HepG2 (cell line): ENCODE results near the gene TMCC1. TPM values are rescaled to one million over a fixed set of nuclear protein-coding genes. Genes with fewer than 3 reads are reported as not detected.
A peak's percentile ranks its signal among the peaks of the same experiment; 100 is the strongest.

Source experiments
- AKNA ChIP-seq: sonication (generic); formaldehyde crosslinking; IDR thresholded peaks from 2 replicates; pipeline ENCODE4 v1.4.0; 2020; ENCODE audit warnings: missing genetic modification reagents, borderline replicate concordance
- BCL6 ChIP-seq: IDR thresholded peaks from 2 replicates; pipeline ENCODE4 v1.6.1; 2016; ENCODE audit warnings: missing genetic modification reagents, missing compliant biosample characterization
- BRD4 ChIP-seq: sonication (generic); formaldehyde crosslinking; IDR thresholded peaks from 2 replicates; pipeline ENCODE4 v1.4.0; 2020; ENCODE audit warnings: missing genetic modification reagents
- CREM ChIP-seq, 2 experiments: sonication (generic) in 1 of 2; formaldehyde crosslinking in 1 of 2; IDR thresholded peaks; 2 replicates each; pipeline versions ENCODE4 v1.4.0 to v1.6.1; 2016 to 2020; ENCODE audit warnings: antibody characterized with exemption in 1 of 2, mild to moderate bottlenecking in 1 of 2, missing genetic modification reagents in 1 of 2
- EZH2 ChIP-seq: conservative IDR thresholded peaks from 2 replicates; pipeline ENCODE4 v1.6.1; 2012; ENCODE audit warnings: mild to moderate bottlenecking, low read depth, low read length, moderate library complexity
- FOSL2 ChIP-seq: sonication (generic); formaldehyde crosslinking; IDR thresholded peaks from 2 replicates; pipeline ENCODE4 v1.4.0; 2020; ENCODE audit warnings: missing genetic modification reagents
- HDAC1 ChIP-seq: sonication (generic); formaldehyde crosslinking; IDR thresholded peaks from 2 replicates; pipeline ENCODE4 v1.5.1; 2020; ENCODE audit warnings: mild to moderate bottlenecking, missing genetic modification reagents
- NR3C1 ChIP-seq: sonication (generic); formaldehyde crosslinking; IDR thresholded peaks from 2 replicates; pipeline ENCODE4 v1.4.0; 2020; ENCODE audit warnings: missing genetic modification reagents
- RELA ChIP-seq: sonication (generic); formaldehyde crosslinking; IDR thresholded peaks from 2 replicates; pipeline ENCODE4 v1.4.0; 2020; ENCODE audit warnings: missing genetic modification reagents
- SPEN ChIP-seq: sonication (generic); formaldehyde crosslinking; IDR thresholded peaks from 2 replicates; pipeline ENCODE4 v1.5.1; 2020; ENCODE audit warnings: low read depth, mild to moderate bottlenecking, missing genetic modification reagents
- ZNF124 ChIP-seq: sonication (generic); formaldehyde crosslinking; IDR thresholded peaks from 2 replicates; pipeline ENCODE4 v1.4.0; 2020; ENCODE audit warnings: missing genetic modification reagents
- ZNF564 ChIP-seq: sonication (generic); formaldehyde crosslinking; IDR thresholded peaks from 2 replicates; pipeline ENCODE4 v1.8.1; 2023; ENCODE audit warnings: mild to moderate bottlenecking, missing genetic modification reagents
- ZNF607 ChIP-seq: sonication (generic); formaldehyde crosslinking; IDR thresholded peaks from 2 replicates; pipeline ENCODE4 v1.5.1; 2020; ENCODE audit warnings: missing genetic modification reagents, mild to moderate bottlenecking, borderline replicate concordance
- ZNF724P ChIP-seq: sonication (generic); formaldehyde crosslinking; IDR thresholded peaks from 2 replicates; pipeline ENCODE4 v1.8.0; 2022; ENCODE audit warnings: missing genetic modification reagents, borderline replicate concordance
- ZZZ3 ChIP-seq: sonication (generic); formaldehyde crosslinking; IDR thresholded peaks from 2 replicates; pipeline ENCODE4 v1.4.0; 2020; ENCODE audit warnings: missing genetic modification reagents, mild to moderate bottlenecking, borderline replicate concordance
- polyA plus RNA-seq, 8 experiments: library from polyadenylated mRNA; depleted of rRNA in 3 of 8; stranded (reverse) in 7 of 8; unstranded in 1 of 8; fragments of >200 nt; fragmentation: Illumina TruSeq in 4 of 8; extraction: Trizol in 4 of 8; gene quantifications; 2 replicates each; pipeline versions ENCODE4 v1.2.1 to v1.2.3, GENCODE V29; 2011 to 2016; ENCODE audit warnings: low read depth in 4 of 8, missing spikeins in 1 of 8, mixed read lengths in 1 of 8; ENCODE audit not compliant: insufficient read depth in 1 of 8
- total RNA-seq, 5 experiments: library from RNA; depleted of rRNA; stranded (reverse); fragments of >200 nt; fragmentation: Illumina TruSeq; extraction: Trizol; gene quantifications; 2 replicates each; pipeline ENCODE4 v1.2.3, GENCODE V29; 2016; ENCODE audit warnings: low read depth in 1 of 5
- TF ChIP-seq, protein P1 (sequence below): sonication (generic); formaldehyde crosslinking; conservative IDR thresholded peaks from 2 replicates; pipeline ENCODE4 v1.4.0; 2020; ENCODE audit warnings: mild to moderate bottlenecking, missing genetic modification reagents, moderate library complexity
- TF ChIP-seq, protein P2 (sequence below): IDR thresholded peaks from 2 replicates; pipeline ENCODE4 v1.6.1; 2016
- TF ChIP-seq, protein P3 (sequence below): sonication (generic); formaldehyde crosslinking; IDR thresholded peaks from 2 replicates; pipeline ENCODE4 v1.4.0; 2020; ENCODE audit warnings: mild to moderate bottlenecking, missing genetic modification reagents

Gene TMCC1
- total and polyA plus RNA-seq, 2 of the 13 experiments (the other 11 are each of a cell fraction or from before 2014, with no cell fraction given) = 12.1 to 264 TPM

DNA sequence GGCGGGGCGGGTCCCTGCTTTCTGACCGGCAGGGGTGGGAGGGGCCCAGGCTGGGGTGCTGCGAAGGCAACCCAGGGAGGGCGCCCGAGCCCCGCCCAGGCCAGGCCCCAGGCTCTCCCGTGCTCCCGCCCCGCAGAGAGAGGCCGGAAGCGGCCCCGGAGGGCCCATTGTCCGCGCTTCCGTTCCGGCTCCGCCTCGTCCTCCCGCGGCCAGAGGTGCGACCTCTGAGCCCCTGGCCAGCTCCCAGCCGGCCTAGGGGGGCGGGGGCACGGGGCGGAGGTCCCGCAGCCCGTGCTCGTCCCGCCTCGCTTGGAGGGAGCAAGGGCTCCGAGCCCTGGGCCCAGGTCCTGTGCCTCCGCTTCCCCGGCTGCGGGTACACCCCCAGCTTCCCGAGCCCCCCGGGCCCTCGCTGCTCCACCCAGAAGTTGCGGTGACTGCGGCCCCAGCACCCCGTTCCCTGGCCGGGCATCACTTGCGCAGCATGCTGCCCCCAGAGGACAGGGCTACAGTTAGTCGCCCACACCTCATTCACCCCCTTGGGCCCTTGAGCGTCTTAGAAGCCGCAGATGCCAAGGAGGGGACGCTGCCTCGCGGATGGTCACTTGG, 266.7 kb downstream of the TMCC1 start (continued):
- TF ChIP-seq ZNF124 (CRISPR knock-in tag) (peak; percentile 74; the same call in 1 of the 2 replicates), ZNF724P (CRISPR knock-in tag) (peak; percentile 85; the same call in 1 of the 2 replicates), EZH2 (no peak), ZZZ3 (CRISPR knock-in tag) (peak; percentile 28; the same call in 1 of the 2 replicates), SPEN (CRISPR knock-in tag) (peak; percentile 91), HDAC1 (CRISPR knock-in tag) (peak; percentile 70), BRD4 (CRISPR knock-in tag) (peak; percentile 74; the same call in 1 of the 2 replicates), ZNF607 (CRISPR knock-in tag) (peak; percentile 92; the same call in 1 of the 2 replicates), CREM (IDR thresholded peaks at IDR 0.05) (no peak), CREM (CRISPR knock-in tag; IDR thresholded peaks at IDR 0.05) (no peak), AKNA (CRISPR knock-in tag) (no peak), RELA (CRISPR knock-in tag) (peak; percentile 77; the same call in 1 of the 2 replicates), ZNF564 (CRISPR knock-in tag) (peak; percentile 76), NR3C1 (CRISPR knock-in tag) (no peak), BCL6 (CRISPR knock-in tag) (peak; percentile 62; the same call in 1 of the 2 replicates), FOSL2 (CRISPR knock-in tag) (peak; percentile 62)
- TF ChIP-seq, protein P1, sequence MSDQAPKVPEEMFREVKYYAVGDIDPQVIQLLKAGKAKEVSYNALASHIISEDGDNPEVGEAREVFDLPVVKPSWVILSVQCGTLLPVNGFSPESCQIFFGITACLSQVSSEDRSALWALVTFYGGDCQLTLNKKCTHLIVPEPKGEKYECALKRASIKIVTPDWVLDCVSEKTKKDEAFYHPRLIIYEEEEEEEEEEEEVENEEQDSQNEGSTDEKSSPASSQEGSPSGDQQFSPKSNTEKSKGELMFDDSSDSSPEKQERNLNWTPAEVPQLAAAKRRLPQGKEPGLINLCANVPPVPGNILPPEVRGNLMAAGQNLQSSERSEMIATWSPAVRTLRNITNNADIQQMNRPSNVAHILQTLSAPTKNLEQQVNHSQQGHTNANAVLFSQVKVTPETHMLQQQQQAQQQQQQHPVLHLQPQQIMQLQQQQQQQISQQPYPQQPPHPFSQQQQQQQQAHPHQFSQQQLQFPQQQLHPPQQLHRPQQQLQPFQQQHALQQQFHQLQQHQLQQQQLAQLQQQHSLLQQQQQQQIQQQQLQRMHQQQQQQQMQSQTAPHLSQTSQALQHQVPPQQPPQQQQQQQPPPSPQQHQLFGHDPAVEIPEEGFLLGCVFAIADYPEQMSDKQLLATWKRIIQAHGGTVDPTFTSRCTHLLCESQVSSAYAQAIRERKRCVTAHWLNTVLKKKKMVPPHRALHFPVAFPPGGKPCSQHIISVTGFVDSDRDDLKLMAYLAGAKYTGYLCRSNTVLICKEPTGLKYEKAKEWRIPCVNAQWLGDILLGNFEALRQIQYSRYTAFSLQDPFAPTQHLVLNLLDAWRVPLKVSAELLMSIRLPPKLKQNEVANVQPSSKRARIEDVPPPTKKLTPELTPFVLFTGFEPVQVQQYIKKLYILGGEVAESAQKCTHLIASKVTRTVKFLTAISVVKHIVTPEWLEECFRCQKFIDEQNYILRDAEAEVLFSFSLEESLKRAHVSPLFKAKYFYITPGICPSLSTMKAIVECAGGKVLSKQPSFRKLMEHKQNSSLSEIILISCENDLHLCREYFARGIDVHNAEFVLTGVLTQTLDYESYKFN (CRISPR knock-in tag) = peak; percentile 88
- TF ChIP-seq, protein P2, sequence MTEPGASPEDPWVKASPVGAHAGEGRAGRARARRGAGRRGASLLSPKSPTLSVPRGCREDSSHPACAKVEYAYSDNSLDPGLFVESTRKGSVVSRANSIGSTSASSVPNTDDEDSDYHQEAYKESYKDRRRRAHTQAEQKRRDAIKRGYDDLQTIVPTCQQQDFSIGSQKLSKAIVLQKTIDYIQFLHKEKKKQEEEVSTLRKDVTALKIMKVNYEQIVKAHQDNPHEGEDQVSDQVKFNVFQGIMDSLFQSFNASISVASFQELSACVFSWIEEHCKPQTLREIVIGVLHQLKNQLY (CRISPR knock-in tag) = peak; percentile 49
- TF ChIP-seq, protein P3, sequence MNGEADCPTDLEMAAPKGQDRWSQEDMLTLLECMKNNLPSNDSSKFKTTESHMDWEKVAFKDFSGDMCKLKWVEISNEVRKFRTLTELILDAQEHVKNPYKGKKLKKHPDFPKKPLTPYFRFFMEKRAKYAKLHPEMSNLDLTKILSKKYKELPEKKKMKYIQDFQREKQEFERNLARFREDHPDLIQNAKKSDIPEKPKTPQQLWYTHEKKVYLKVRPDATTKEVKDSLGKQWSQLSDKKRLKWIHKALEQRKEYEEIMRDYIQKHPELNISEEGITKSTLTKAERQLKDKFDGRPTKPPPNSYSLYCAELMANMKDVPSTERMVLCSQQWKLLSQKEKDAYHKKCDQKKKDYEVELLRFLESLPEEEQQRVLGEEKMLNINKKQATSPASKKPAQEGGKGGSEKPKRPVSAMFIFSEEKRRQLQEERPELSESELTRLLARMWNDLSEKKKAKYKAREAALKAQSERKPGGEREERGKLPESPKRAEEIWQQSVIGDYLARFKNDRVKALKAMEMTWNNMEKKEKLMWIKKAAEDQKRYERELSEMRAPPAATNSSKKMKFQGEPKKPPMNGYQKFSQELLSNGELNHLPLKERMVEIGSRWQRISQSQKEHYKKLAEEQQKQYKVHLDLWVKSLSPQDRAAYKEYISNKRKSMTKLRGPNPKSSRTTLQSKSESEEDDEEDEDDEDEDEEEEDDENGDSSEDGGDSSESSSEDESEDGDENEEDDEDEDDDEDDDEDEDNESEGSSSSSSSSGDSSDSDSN (CRISPR knock-in tag) = peak; percentile 96
